HL-60 (cell line): Measurements from ENCODE around the gene ACTR3C.

Source experiments
- DNase-seq, 2 experiments: peaks; one replicate each; pipeline ENCODE4 v3.0.0-alpha.2; 2010 to 2020; ENCODE audit warnings: low read depth in 1 of 2, low spot score in 1 of 2
- H3K27ac ChIP-seq: fragments of 250-450 bp; sonication (Bioruptor Pico); replicated peaks from 2 replicates; pipeline ENCODE4 v1.5.1; 2020; ENCODE audit warnings: mild to moderate bottlenecking, moderate library complexity
- H3K27me3 ChIP-seq: fragments of 250-450 bp; sonication (Bioruptor Pico); 2 replicates; pipeline ENCODE4 v1.5.1; 2021; ENCODE audit warnings: mild to moderate bottlenecking, moderate library complexity; ENCODE audit not compliant: insufficient read depth, poor library complexity, severe bottlenecking
- H3K4me3 ChIP-seq: replicated peaks from 2 replicates; pipeline ENCODE4 v1.5.1; 2011; ENCODE audit warnings: mild to moderate bottlenecking, control low read depth, low read length; ENCODE audit not compliant: insufficient read depth
- GABPA ChIP-seq: IDR thresholded peaks from 2 replicates; pipeline ENCODE4 v1.6.1; 2012; ENCODE audit warnings: low read depth
- POLR2AphosphoS5 ChIP-seq: IDR thresholded peaks from 2 replicates; pipeline ENCODE4 v1.6.1; 2012; ENCODE audit warnings: low read depth
- SPI1 ChIP-seq: IDR thresholded peaks from 2 replicates; pipeline ENCODE4 v1.6.1; 2012; ENCODE audit warnings: low read depth, mild to moderate bottlenecking, borderline replicate concordance
- TF ChIP-seq, protein P1 (sequence below): IDR thresholded peaks from 2 replicates; pipeline ENCODE4 v1.6.1; 2012; ENCODE audit warnings: low read depth; ENCODE audit not compliant: insufficient replicate concordance
- TF ChIP-seq, protein P2 (sequence below): IDR thresholded peaks from one replicate; pipeline ENCODE4 v1.5.1; 2011; ENCODE audit warnings: low read length, control low read depth, inconsistent platforms; ENCODE audit not compliant: insufficient read depth

The ACTR3C gene

DNA sequence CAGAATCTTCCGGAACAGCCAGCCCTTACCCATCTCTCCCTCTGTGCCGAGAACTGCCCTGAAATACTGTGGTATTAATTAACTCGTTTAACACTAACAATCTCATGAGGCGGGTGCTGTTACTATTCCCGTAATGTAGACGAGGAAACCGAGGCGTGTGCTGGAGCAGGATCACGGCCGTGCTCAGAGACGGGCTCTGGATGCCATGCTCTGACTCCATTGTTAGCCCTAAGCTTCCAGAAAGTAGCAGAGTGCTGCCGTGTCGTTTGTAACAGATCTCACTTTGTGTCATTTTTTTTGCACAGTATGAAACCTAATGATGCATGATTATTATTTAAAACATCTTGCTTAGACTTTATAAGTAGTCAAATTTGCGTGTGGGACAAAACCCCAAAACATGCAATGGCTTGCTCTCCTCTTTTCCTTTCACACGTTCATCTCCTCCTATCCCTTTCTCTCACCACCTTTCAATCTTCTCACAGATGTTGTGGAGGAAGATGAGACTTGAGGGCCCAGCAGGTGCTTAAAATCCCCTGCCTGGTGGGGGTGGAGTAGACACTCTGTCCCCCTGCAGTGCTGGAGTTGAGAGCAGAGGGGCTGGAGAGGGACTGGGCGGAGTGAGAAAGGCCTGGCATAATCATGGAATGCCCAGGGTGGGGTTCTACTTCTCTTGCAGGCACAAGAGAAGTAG lies 482 bp upstream of the ACTR3C start:
- TF ChIP-seq, protein P1, sequence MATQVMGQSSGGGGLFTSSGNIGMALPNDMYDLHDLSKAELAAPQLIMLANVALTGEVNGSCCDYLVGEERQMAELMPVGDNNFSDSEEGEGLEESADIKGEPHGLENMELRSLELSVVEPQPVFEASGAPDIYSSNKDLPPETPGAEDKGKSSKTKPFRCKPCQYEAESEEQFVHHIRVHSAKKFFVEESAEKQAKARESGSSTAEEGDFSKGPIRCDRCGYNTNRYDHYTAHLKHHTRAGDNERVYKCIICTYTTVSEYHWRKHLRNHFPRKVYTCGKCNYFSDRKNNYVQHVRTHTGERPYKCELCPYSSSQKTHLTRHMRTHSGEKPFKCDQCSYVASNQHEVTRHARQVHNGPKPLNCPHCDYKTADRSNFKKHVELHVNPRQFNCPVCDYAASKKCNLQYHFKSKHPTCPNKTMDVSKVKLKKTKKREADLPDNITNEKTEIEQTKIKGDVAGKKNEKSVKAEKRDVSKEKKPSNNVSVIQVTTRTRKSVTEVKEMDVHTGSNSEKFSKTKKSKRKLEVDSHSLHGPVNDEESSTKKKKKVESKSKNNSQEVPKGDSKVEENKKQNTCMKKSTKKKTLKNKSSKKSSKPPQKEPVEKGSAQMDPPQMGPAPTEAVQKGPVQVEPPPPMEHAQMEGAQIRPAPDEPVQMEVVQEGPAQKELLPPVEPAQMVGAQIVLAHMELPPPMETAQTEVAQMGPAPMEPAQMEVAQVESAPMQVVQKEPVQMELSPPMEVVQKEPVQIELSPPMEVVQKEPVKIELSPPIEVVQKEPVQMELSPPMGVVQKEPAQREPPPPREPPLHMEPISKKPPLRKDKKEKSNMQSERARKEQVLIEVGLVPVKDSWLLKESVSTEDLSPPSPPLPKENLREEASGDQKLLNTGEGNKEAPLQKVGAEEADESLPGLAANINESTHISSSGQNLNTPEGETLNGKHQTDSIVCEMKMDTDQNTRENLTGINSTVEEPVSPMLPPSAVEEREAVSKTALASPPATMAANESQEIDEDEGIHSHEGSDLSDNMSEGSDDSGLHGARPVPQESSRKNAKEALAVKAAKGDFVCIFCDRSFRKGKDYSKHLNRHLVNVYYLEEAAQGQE, result no peak
- no peak for TF ChIP-seq POLR2AphosphoS5
- TF ChIP-seq GABPA, result no peak
- TF ChIP-seq, protein P2, sequence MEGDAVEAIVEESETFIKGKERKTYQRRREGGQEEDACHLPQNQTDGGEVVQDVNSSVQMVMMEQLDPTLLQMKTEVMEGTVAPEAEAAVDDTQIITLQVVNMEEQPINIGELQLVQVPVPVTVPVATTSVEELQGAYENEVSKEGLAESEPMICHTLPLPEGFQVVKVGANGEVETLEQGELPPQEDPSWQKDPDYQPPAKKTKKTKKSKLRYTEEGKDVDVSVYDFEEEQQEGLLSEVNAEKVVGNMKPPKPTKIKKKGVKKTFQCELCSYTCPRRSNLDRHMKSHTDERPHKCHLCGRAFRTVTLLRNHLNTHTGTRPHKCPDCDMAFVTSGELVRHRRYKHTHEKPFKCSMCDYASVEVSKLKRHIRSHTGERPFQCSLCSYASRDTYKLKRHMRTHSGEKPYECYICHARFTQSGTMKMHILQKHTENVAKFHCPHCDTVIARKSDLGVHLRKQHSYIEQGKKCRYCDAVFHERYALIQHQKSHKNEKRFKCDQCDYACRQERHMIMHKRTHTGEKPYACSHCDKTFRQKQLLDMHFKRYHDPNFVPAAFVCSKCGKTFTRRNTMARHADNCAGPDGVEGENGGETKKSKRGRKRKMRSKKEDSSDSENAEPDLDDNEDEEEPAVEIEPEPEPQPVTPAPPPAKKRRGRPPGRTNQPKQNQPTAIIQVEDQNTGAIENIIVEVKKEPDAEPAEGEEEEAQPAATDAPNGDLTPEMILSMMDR, result no peak
- TF ChIP-seq SPI1, result no peak
- no peak overlapping the region for H3K27ac ChIP-seq
- no peak overlapping the region for H3K4me3 ChIP-seq
- no peaks in the 10 kb centered on the region for H3K27me3 ChIP-seq
- no peak for DNase-seq

DNA sequence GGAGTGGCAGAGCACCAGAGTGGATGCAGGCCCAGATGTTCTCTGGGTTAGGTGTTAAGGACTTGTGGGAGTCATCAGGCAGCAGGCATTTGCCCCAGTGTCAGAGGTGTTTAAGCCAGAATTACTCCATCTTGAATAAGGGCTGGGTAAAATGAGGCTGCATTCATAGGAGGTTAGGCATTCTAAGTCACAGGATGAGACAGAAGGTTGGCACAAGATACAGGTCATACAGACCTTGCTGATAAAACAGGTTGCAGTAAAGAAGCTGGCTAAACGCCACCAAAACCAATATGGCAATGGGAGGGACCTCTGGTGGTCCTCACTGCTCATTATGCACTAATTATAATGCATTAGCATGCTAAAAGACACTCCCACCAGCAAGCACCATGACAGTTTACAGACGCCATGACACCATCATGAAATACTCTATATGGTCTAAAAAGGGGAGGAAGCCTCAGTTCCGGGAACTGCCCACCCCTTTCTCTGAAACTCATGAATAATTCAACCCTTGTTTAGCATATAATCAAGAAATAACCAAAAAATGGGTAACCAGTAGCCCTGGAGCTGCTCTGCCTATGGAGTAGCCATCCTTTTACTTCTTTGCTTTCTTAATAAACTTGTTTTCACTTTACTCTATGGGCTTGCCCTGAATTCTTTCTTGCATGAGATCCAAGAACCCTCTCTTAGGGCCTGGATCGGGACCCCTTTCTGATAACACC lies 1.1 kb downstream of the ACTR3C start:
- Histone ChIP-seq H3K27me3 (no peaks in the 10 kb centered on the region), H3K4me3 (no peak overlapping the region), H3K27ac (no peak overlapping the region)
- DNase-seq, result no peak
- TF ChIP-seq, protein P1, result no peak
- no peak for TF ChIP-seq POLR2AphosphoS5
- TF ChIP-seq, protein P2, result no peak
- no peak for TF ChIP-seq SPI1

DNA sequence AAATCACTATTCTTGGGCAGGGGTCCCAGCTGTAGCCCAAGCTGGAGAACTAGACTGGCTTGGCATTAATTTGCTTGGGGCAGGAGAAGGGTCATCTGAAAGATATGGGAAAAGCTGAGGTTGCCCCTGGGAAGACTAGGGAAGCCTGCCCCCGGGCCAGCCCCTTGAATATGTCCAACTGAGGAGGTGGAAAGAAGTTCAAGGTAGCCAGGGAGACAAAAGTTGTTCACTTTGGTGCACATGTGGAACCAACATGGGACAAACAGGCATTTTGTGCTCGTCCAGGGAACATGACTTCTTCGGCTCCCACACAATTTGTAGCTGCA lies 1.6 kb downstream of the ACTR3C start:
- Histone ChIP-seq H3K27ac (no peak overlapping the region), H3K27me3 (no peaks in the 10 kb centered on the region), H3K4me3 (no peak overlapping the region)
- DNase-seq, result no peak
- TF ChIP-seq, protein P2, result no peak
- no peak for TF ChIP-seq SPI1
- no peak for TF ChIP-seq GABPA
- TF ChIP-seq, protein P1, result no peak
